Kidney (tissue), 14 donors: Measurements from ENCODE around the gene CAMSAP2. TPM values are rescaled to one million over a fixed set of nuclear protein-coding genes. Genes with fewer than 3 reads are reported as not detected.

ENCODE experiments used
- DNase-seq, 5 donors: peaks; one replicate each; pipeline ENCODE4 v3.0.0-alpha.2; 2013 to 2020
- FAIRE-seq: peaks from 2 replicates; lab custom pipeline; 2012; peaks lifted over from hg19 to GRCh38; lab: Jason Lieb, UNC
- H3K27ac ChIP-seq, 2 donors: one replicate each; pipeline ENCODE4 v1.7.0; 2013; ENCODE audit warnings: low read depth in 2 of 2, low read length in 2 of 2, inconsistent platforms in 1 of 2
- H3K27me3 ChIP-seq: one replicate; pipeline ENCODE4 v1.7.1; 2013; ENCODE audit warnings: low read length, inconsistent platforms; ENCODE audit not compliant: control insufficient read depth, insufficient read depth
- H3K36me3 ChIP-seq, 3 donors: one replicate each; pipeline versions ENCODE4 v1.7.0 to v1.7.1; 2013; ENCODE audit warnings: low read length in 3 of 3, control low read depth in 1 of 3, inconsistent platforms in 1 of 3; ENCODE audit not compliant: insufficient read depth in 3 of 3, control insufficient read depth in 2 of 3
- H3K4me1 ChIP-seq, 3 donors: one replicate each; pipeline versions ENCODE4 v1.7.0 to v1.7.1; 2013; ENCODE audit warnings: low read length in 3 of 3, inconsistent platforms in 1 of 3, low read depth in 1 of 3; ENCODE audit not compliant: control insufficient read depth in 2 of 3, insufficient read depth in 2 of 3
- H3K4me3 ChIP-seq, 3 donors: one replicate each; pipeline versions ENCODE4 v1.7.0 to v1.8.1; 2013; ENCODE audit warnings: low read length in 3 of 3, control low read depth in 1 of 3, inconsistent platforms in 1 of 3
- H3K9ac ChIP-seq, 3 donors: one replicate each; pipeline versions ENCODE4 v1.7.0 to v1.7.1; 2013; ENCODE audit warnings: low read length in 3 of 3, control low read depth in 1 of 3, inconsistent platforms in 1 of 3
- H3K9me3 ChIP-seq, 3 donors: one replicate each; pipeline versions ENCODE4 v1.7.0 to v1.7.1; 2013; ENCODE audit warnings: low read length in 3 of 3, control low read depth in 1 of 3, inconsistent platforms in 1 of 3; ENCODE audit not compliant: control insufficient read depth in 2 of 3, insufficient read depth in 1 of 3
- CTCF ChIP-seq: IDR thresholded peaks from 3 replicates; pipeline ENCODE4 v1.5.1; 2012; ENCODE audit warnings: mild to moderate bottlenecking, moderate library complexity, borderline replicate concordance; ENCODE audit not compliant: insufficient read depth; ENCODE audit errors: extremely low read depth
- intact Hi-C: fragments of 100-400 bp; cut with DNase I; formaldehyde crosslinking; loops from one replicate; pipeline ENCODE4 v1.11.1; 2022
- polyA plus RNA-seq: library from polyadenylated mRNA; stranded (reverse); fragments of 350-450 nt; fragmentation: Illumina TruSeq; extraction: RNeasy Lipid Tissue Mini Kit (QIAGEN cat#74804); gene quantifications from one replicate; pipeline ENCODE4 v1.2.3, GENCODE V29; 2014; ENCODE audit warnings: low read depth, low replicate concordance; ENCODE audit not compliant: insufficient read depth
- total RNA-seq: library from RNA; stranded (reverse); fragmentation: NEBNext Ultra II Directional; extraction: Animal tissue kit (Norgen Biotek cat#: 25700); gene quantifications from one replicate; pipeline ENCODE4 v1.2.1, GENCODE V29; 2021
- donor health status: control.
- donor health status: control.
- donor health status: control.
- donor health status: control.
- donor health status: control.
- donor health status: DM: yes; HTN: yes; CAD: no.
- donor health status: Normal renal cell carcinoma (clear cell type).

The CAMSAP2 gene
- total and polyA plus RNA-seq, 2 donors from 2014 or later: 7.5 to 30.3 TPM

GRCh38 chr1:200753650-200754198, 15.0 kb downstream of the CAMSAP2 start:
- no peak overlapping the region for H3K9ac ChIP-seq
- no peak overlapping the region for H3K27ac ChIP-seq
- H3K4me3 ChIP-seq: no peak overlapping the region
- no peak for TF ChIP-seq CTCF
- FAIRE-seq (no peak), DNase-seq (no peak)
- H3K36me3 ChIP-seq: no peaks in the 10 kb centered on the region
- peaks cover 0 to 6% (median 3%) of the 10 kb centered on the region in 3 donors for H3K4me1 ChIP-seq
- intact Hi-C loops: no loop called here
- H3K9me3 ChIP-seq: no peaks in the 10 kb centered on the region
- no peaks in the 10 kb centered on the region for H3K27me3 ChIP-seq

GRCh38 chr1:200755456-200755855, 16.8 kb downstream of the CAMSAP2 start:
- Histone ChIP-seq H3K36me3 (no peaks in the 10 kb centered on the region), H3K4me3 (no peak overlapping the region), H3K9me3 (no peaks in the 10 kb centered on the region), H3K4me1 (peaks cover 0 to 6% (median 3%) of the 10 kb centered on the region in 3 donors), H3K27me3 (no peaks in the 10 kb centered on the region), H3K9ac (no peak overlapping the region), H3K27ac (no peak overlapping the region)
- TF ChIP-seq CTCF: no peak
- no peak for FAIRE-seq
- intact Hi-C loops: no loop called here
- DNase-seq: no peak

GRCh38 chr1:200762089-200762488, 23.4 kb downstream of the CAMSAP2 start:
- no peaks in the 10 kb centered on the region for H3K27me3 ChIP-seq
- H3K4me3 ChIP-seq: no peak overlapping the region
- intact Hi-C loops: no loop called here
- DNase-seq: no peak
- peaks cover 0 to 8% (median 0%) of the 10 kb centered on the region in 3 donors for H3K36me3 ChIP-seq
- no peak overlapping the region for H3K27ac ChIP-seq
- peaks cover 0 to 2% (median 1%) of the 10 kb centered on the region in 3 donors for H3K4me1 ChIP-seq
- no peaks in the 10 kb centered on the region for H3K9me3 ChIP-seq
- no peak for FAIRE-seq
- no peak for TF ChIP-seq CTCF
- no peak overlapping the region for H3K9ac ChIP-seq

GRCh38 chr1:200767321-200767720, 28.6 kb downstream of the CAMSAP2 start:
- H3K36me3 ChIP-seq: peaks cover 2 to 10% (median 8%) of the 10 kb centered on the region in 3 donors
- intact Hi-C loops: no loop called here
- FAIRE-seq: no peak

More at GRCh38 chr1:200767321-200767720, 28.6 kb downstream of the CAMSAP2 start:
- Histone ChIP-seq H3K9ac (no peak overlapping the region), H3K9me3 (no peaks in the 10 kb centered on the region), H3K27ac (no peak overlapping the region), H3K27me3 (no peaks in the 10 kb centered on the region), H3K4me1 (no peaks in the 10 kb centered on the region), H3K4me3 (no peak overlapping the region)
- no peak for TF ChIP-seq CTCF
- DNase-seq: peak in 1 of 5 donors; percentile 14
